ENCODE data around the gene P2RX5. TPM values are rescaled to one million over a fixed set of nuclear protein-coding genes. Genes with fewer than 3 reads are reported as not detected.

P2RX5 gene
- total RNA-seq, 1 donor from 2014 or later: 6.6 TPM

- no peak overlapping the region for H3K27ac Mint-ChIP-seq (ENCODE audit: unreplicated experiment)
Measured at GRCh38 chr17:3641717-3642486, 54.1 kb downstream of the P2RX5 start.

DNA sequence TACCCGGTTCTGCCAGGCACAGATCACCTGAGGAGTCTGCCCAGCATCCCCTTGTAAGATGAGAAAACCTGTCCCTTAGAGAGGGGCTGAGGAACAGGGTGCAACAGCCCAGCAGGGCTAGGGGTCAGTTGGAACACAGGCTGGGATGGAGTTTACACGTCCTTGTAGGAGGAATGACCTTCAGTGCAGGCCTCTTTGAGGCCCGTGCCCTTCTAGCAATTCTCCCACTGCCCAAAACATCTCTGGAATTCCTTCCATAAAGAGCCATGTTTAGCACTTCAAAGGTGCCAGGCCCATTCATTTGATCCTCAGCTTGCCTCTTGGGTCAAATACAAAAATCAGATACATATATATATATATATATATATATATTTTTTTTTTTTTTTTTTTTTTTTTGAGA is 54.9 kb downstream of the P2RX5 start:
- TF ChIP-seq, protein P1, sequence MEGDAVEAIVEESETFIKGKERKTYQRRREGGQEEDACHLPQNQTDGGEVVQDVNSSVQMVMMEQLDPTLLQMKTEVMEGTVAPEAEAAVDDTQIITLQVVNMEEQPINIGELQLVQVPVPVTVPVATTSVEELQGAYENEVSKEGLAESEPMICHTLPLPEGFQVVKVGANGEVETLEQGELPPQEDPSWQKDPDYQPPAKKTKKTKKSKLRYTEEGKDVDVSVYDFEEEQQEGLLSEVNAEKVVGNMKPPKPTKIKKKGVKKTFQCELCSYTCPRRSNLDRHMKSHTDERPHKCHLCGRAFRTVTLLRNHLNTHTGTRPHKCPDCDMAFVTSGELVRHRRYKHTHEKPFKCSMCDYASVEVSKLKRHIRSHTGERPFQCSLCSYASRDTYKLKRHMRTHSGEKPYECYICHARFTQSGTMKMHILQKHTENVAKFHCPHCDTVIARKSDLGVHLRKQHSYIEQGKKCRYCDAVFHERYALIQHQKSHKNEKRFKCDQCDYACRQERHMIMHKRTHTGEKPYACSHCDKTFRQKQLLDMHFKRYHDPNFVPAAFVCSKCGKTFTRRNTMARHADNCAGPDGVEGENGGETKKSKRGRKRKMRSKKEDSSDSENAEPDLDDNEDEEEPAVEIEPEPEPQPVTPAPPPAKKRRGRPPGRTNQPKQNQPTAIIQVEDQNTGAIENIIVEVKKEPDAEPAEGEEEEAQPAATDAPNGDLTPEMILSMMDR (IDR thresholded peaks at IDR 0.05; ENCODE audit: partially characterized antibody, unreplicated experiment): no peak
- Mint-ChIP-seq H3K9me3 (ENCODE audit: unreplicated experiment) (peaks cover 7% of the 10 kb centered on the region), H3K27ac (ENCODE audit: unreplicated experiment) (no peak overlapping the region), H3K4me3 (ENCODE audit: unreplicated experiment) (no peak overlapping the region), H3K27me3 (ENCODE audit: unreplicated experiment) (peaks cover 5% of the 10 kb centered on the region), H3K36me3 (ENCODE audit: unreplicated experiment) (no peaks in the 10 kb centered on the region), H3K4me1 (ENCODE audit: low read depth, unreplicated experiment) (peaks cover 10% of the 10 kb centered on the region)
- DNase-seq: no peak

More at GRCh38 chr17:3641717-3642486, 54.1 kb downstream of the P2RX5 start:
- Mint-ChIP-seq H3K9me3 (ENCODE audit: unreplicated experiment) (peaks cover 7% of the 10 kb centered on the region), H3K4me1 (ENCODE audit: low read depth, unreplicated experiment) (peaks cover 10% of the 10 kb centered on the region), H3K27me3 (ENCODE audit: unreplicated experiment) (peaks cover 5% of the 10 kb centered on the region), H3K36me3 (ENCODE audit: unreplicated experiment) (no peaks in the 10 kb centered on the region), H3K4me3 (ENCODE audit: unreplicated experiment) (no peak overlapping the region)
- no peak for DNase-seq
- TF ChIP-seq, protein P1 (IDR thresholded peaks at IDR 0.05; ENCODE audit: partially characterized antibody, unreplicated experiment): no peak

GRCh38 chr17:3639981-3640596 is 55.9 kb downstream of the P2RX5 start:
- H3K27ac Mint-ChIP-seq (ENCODE audit: unreplicated experiment): peak overlapping the region; percentile 87
- peaks cover 7% of the 10 kb centered on the region for H3K9me3 Mint-ChIP-seq (ENCODE audit: unreplicated experiment)
- peak overlapping the region; percentile 53 for H3K4me3 Mint-ChIP-seq (ENCODE audit: unreplicated experiment)
- H3K4me1 Mint-ChIP-seq (ENCODE audit: low read depth, unreplicated experiment): peaks cover 10% of the 10 kb centered on the region
- H3K36me3 Mint-ChIP-seq (ENCODE audit: unreplicated experiment): no peaks in the 10 kb centered on the region
- TF ChIP-seq, protein P1 (IDR thresholded peaks at IDR 0.05; ENCODE audit: partially characterized antibody, unreplicated experiment): no peak
- peaks cover 7% of the 10 kb centered on the region for H3K27me3 Mint-ChIP-seq (ENCODE audit: unreplicated experiment)
- DNase-seq: no peak

DNA sequence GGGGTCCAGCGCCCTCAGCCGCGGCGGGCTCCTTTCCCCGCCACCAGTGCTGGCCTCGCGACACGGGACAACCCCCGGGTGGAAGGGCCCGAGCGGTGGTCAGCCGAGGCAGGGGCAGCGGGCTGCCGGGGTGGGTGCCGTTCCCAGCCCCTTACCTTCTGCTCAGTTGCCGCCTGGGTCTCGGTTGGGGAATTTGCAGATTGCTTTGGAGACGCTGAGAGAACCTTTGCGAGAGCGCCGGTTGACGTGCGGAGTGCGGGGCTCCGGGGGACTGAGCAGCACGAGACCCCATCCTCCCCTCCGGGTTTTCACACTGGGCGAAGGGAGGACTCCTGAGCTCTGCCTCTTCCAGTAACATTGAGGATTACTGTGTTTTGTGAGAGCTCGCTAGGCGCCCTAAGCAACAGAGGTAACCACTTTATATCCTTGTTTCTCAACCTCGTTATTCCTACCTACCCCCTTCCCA is 59.0 kb downstream of the P2RX5 start:
- Mint-ChIP-seq H3K36me3 (ENCODE audit: unreplicated experiment) (no peaks in the 10 kb centered on the region), H3K4me3 (ENCODE audit: unreplicated experiment) (peak overlapping the region; percentile 89), H3K4me1 (ENCODE audit: low read depth, unreplicated experiment) (peaks cover 19% of the 10 kb centered on the region), H3K27ac (ENCODE audit: unreplicated experiment) (no peak overlapping the region), H3K27me3 (ENCODE audit: unreplicated experiment) (peaks cover 7% of the 10 kb centered on the region), H3K9me3 (ENCODE audit: unreplicated experiment) (peaks cover 9% of the 10 kb centered on the region)
- TF ChIP-seq, protein P1 (IDR thresholded peaks at IDR 0.05; ENCODE audit: partially characterized antibody, unreplicated experiment): no peak
- DNase-seq: peak; percentile 40

Data from glutamatergic neuron (in vitro differentiated cells).